ENCODE results near the gene THBS4. TPM values are rescaled to one million over a fixed set of nuclear protein-coding genes. Genes with fewer than 3 reads are reported as not detected.
A peak's percentile ranks its signal among the peaks of the same experiment; 100 is the strongest.

Gene THBS4
- total RNA-seq, 1 donor from 2014 or later: 8.8 TPM

GRCh38 chr5:80037366-80037765 is 2.2 kb downstream of the THBS4 start:
- TF ChIP-seq CTCF (conservative IDR thresholded peaks at IDR 0.05): no peak
- H3K27me3 Mint-ChIP-seq: peaks cover 67% of the 10 kb centered on the region
- H3K36me3 Mint-ChIP-seq: no peaks in the 10 kb centered on the region
- no peak for DNase-seq (ENCODE audit: extremely low spot score, unreplicated experiment)
- H3K4me1 Mint-ChIP-seq (ENCODE audit: unreplicated experiment): peaks cover 5% of the 10 kb centered on the region
- H3K9me3 Mint-ChIP-seq: no peaks in the 10 kb centered on the region
- H3K4me3 Mint-ChIP-seq: peak overlapping the region; percentile 23
- no peak overlapping the region for H3K27ac Mint-ChIP-seq

- Mint-ChIP-seq H3K9me3 (no peaks in the 10 kb centered on the region), H3K4me3 (no peak overlapping the region), H3K4me1 (ENCODE audit: unreplicated experiment) (peaks cover 6% of the 10 kb centered on the region), H3K27me3 (peaks cover 50% of the 10 kb centered on the region), H3K36me3 (no peaks in the 10 kb centered on the region), H3K27ac (peak overlapping the region; percentile 25)
- no peak for TF ChIP-seq CTCF (conservative IDR thresholded peaks at IDR 0.05)
- no peak for DNase-seq (ENCODE audit: extremely low spot score, unreplicated experiment)
Observed at GRCh38 chr5:80039650-80040049, 4.5 kb downstream of the THBS4 start.

- H3K4me1 Mint-ChIP-seq (ENCODE audit: unreplicated experiment): peaks cover 6% of the 10 kb centered on the region
- TF ChIP-seq CTCF (conservative IDR thresholded peaks at IDR 0.05): no peak
- H3K27me3 Mint-ChIP-seq: peaks cover 35% of the 10 kb centered on the region
- no peaks in the 10 kb centered on the region for H3K36me3 Mint-ChIP-seq
- H3K27ac Mint-ChIP-seq: peak overlapping the region; percentile 76
- H3K4me3 Mint-ChIP-seq: peak overlapping the region; percentile 21
- no peak for DNase-seq (ENCODE audit: extremely low spot score, unreplicated experiment)
- no peaks in the 10 kb centered on the region for H3K9me3 Mint-ChIP-seq
Observed at GRCh38 chr5:80041527-80041926, 6.4 kb downstream of the THBS4 start.

GRCh38 chr5:80042330-80042729 is 7.2 kb downstream of the THBS4 start:
- no peak for DNase-seq (ENCODE audit: extremely low spot score, unreplicated experiment)
- no peaks in the 10 kb centered on the region for H3K9me3 Mint-ChIP-seq
- H3K27ac Mint-ChIP-seq: peak overlapping the region; percentile 50
- H3K27me3 Mint-ChIP-seq: peaks cover 32% of the 10 kb centered on the region
- no peaks in the 10 kb centered on the region for H3K36me3 Mint-ChIP-seq
- TF ChIP-seq CTCF (conservative IDR thresholded peaks at IDR 0.05): no peak
- peaks cover 6% of the 10 kb centered on the region for H3K4me1 Mint-ChIP-seq (ENCODE audit: unreplicated experiment)
- no peak overlapping the region for H3K4me3 Mint-ChIP-seq

- Mint-ChIP-seq H3K4me3 (no peak overlapping the region), H3K27me3 (peaks cover 27% of the 10 kb centered on the region), H3K36me3 (no peaks in the 10 kb centered on the region), H3K9me3 (no peaks in the 10 kb centered on the region), H3K27ac (no peak overlapping the region), H3K4me1 (ENCODE audit: unreplicated experiment) (peaks cover 6% of the 10 kb centered on the region)
- no peak for TF ChIP-seq CTCF (conservative IDR thresholded peaks at IDR 0.05)
- no peak for DNase-seq (ENCODE audit: extremely low spot score, unreplicated experiment)
Observed at GRCh38 chr5:80043187-80043586, 8.0 kb downstream of the THBS4 start.
